H9 (cell line): ENCODE results near the gene LRRC8A. TPM values are rescaled to one million over a fixed set of nuclear protein-coding genes. Genes with fewer than 3 reads are reported as not detected.

Source experiments
- DNase-seq: peaks from one replicate; pipeline ENCODE4 v3.0.0-alpha.2; 2017
- H2AFZ ChIP-seq: one replicate; pipeline ENCODE4 v1.6.1; 2013; ENCODE audit warnings: mild to moderate bottlenecking, low read length, control low read depth, moderate library complexity
- H2AK5ac ChIP-seq: 2 replicates; pipeline ENCODE4 v1.6.1; 2013; ENCODE audit warnings: low read length, control low read depth, mixed read lengths; ENCODE audit not compliant: insufficient read length
- H2BK120ac ChIP-seq: one replicate; pipeline ENCODE4 v1.6.1; 2013; ENCODE audit warnings: low read depth, mild to moderate bottlenecking, low read length, control low read depth, inconsistent platforms; ENCODE audit not compliant: poor library complexity, severe bottlenecking
- H2BK12ac ChIP-seq: 2 replicates; pipeline ENCODE4 v1.6.1; 2013; ENCODE audit warnings: low read length, control low read depth, mixed read lengths, low read depth; ENCODE audit not compliant: insufficient read length
- H2BK15ac ChIP-seq: 2 replicates; pipeline ENCODE4 v1.6.1; 2013; ENCODE audit warnings: low read depth, low read length, control low read depth
- H2BK20ac ChIP-seq: one replicate; pipeline ENCODE4 v1.6.1; 2013; ENCODE audit warnings: low read depth, mild to moderate bottlenecking, low read length, control low read depth, inconsistent platforms; ENCODE audit not compliant: poor library complexity, severe bottlenecking
- H2BK5ac ChIP-seq: 2 replicates; pipeline ENCODE4 v1.6.1; 2013; ENCODE audit warnings: low read length, control low read depth, mixed read lengths; ENCODE audit not compliant: insufficient read length
- H3K14ac ChIP-seq: 2 replicates; pipeline ENCODE4 v1.6.1; 2013; ENCODE audit warnings: low read length, control low read depth; ENCODE audit not compliant: insufficient read depth
- H3K18ac ChIP-seq: 2 replicates; pipeline ENCODE4 v1.6.1; 2013; ENCODE audit warnings: low read depth, mild to moderate bottlenecking, mixed read lengths, low read length, control low read depth; ENCODE audit not compliant: insufficient read length
- H3K23ac ChIP-seq: 2 replicates; pipeline ENCODE4 v1.6.1; 2013; ENCODE audit warnings: low read length, control low read depth, mixed read lengths, low read depth; ENCODE audit not compliant: insufficient read length
- H3K23me2 ChIP-seq: 2 replicates; pipeline ENCODE4 v1.6.1; 2013; ENCODE audit warnings: low read depth, mild to moderate bottlenecking, mixed read lengths, low read length, control low read depth; ENCODE audit not compliant: insufficient read length, poor library complexity, severe bottlenecking
- H3K27ac ChIP-seq: 2 replicates; pipeline ENCODE4 v1.5.1; 2013; ENCODE audit warnings: low read length, control low read depth, mixed read lengths, low read depth; ENCODE audit not compliant: insufficient read length
- H3K27me3 ChIP-seq: 2 replicates; pipeline ENCODE4 v1.6.1; 2013; ENCODE audit warnings: low read length, control low read depth, inconsistent platforms; ENCODE audit not compliant: insufficient read depth
- H3K4ac ChIP-seq: 2 replicates; pipeline ENCODE4 v1.6.1; 2013; ENCODE audit warnings: low read depth, mild to moderate bottlenecking, control low read depth, inconsistent platforms, low read length, moderate library complexity
- H3K4me1 ChIP-seq: 2 replicates; pipeline ENCODE4 v1.6.1; 2013; ENCODE audit warnings: low read length, control low read depth, inconsistent platforms; ENCODE audit not compliant: insufficient read depth
- H3K4me2 ChIP-seq: 2 replicates; pipeline ENCODE4 v1.6.1; 2013; ENCODE audit warnings: low read length, control low read depth, mixed read lengths; ENCODE audit not compliant: insufficient read length, insufficient read depth
- H3K56ac ChIP-seq: 2 replicates; pipeline ENCODE4 v1.6.1; 2013; ENCODE audit warnings: low read depth, mild to moderate bottlenecking, mixed read lengths, low read length, control low read depth; ENCODE audit not compliant: insufficient read length
- H3K79me1 ChIP-seq: 2 replicates; pipeline ENCODE4 v1.6.1; 2013; ENCODE audit warnings: low read depth, mild to moderate bottlenecking, moderate library complexity, low read length, control low read depth, inconsistent platforms; ENCODE audit not compliant: insufficient read depth, poor library complexity, severe bottlenecking
- H3K79me2 ChIP-seq: 2 replicates; pipeline ENCODE4 v1.6.1; 2013; ENCODE audit warnings: low read length, control low read depth, inconsistent platforms; ENCODE audit not compliant: insufficient read depth
- H3K9ac ChIP-seq: 2 replicates; pipeline ENCODE4 v1.6.1; 2013; ENCODE audit warnings: low read length, control low read depth, mixed read lengths; ENCODE audit not compliant: insufficient read length; ENCODE audit errors: extremely low read depth
- H3K9me3 ChIP-seq: one replicate; pipeline ENCODE4 v1.6.1; 2013; ENCODE audit warnings: low read depth, low read length, inconsistent platforms; ENCODE audit not compliant: control insufficient read depth
- H3T11ph ChIP-seq: one replicate; pipeline ENCODE4 v1.6.1; 2013; ENCODE audit warnings: mild to moderate bottlenecking, low read length, control low read depth, inconsistent platforms
- H4K20me1 ChIP-seq: one replicate; pipeline ENCODE4 v1.6.1; 2013; ENCODE audit not compliant: control insufficient read depth, insufficient read length, insufficient read depth
- H4K5ac ChIP-seq: 2 replicates; pipeline ENCODE4 v1.6.1; 2013; ENCODE audit warnings: low read depth, mild to moderate bottlenecking, mixed read lengths, low read length, control low read depth; ENCODE audit not compliant: insufficient read length
- H4K8ac ChIP-seq: replicated peaks from 2 replicates; pipeline ENCODE4 v1.6.1; 2013; ENCODE audit warnings: low read length, control low read depth, mixed read lengths, low read depth; ENCODE audit not compliant: insufficient read length
- H4K91ac ChIP-seq: 2 replicates; pipeline ENCODE4 v1.6.1; 2013; ENCODE audit warnings: low read depth, mild to moderate bottlenecking, moderate library complexity, mixed read lengths, low read length, control low read depth; ENCODE audit not compliant: insufficient read length
- H3K27ac Mint-ChIP-seq, 3 experiments: 2 replicates in 2 of 3; 3 replicates in 1 of 3; pipeline ENCODE4 v1.8.0; 2020 to 2021; ENCODE audit warnings: mixed read lengths in 3 of 3, mild to moderate bottlenecking in 1 of 3, moderate library complexity in 1 of 3
- H3K27me3 Mint-ChIP-seq: 2 replicates; pipeline ENCODE4 v1.8.0; 2021; ENCODE audit warnings: low read depth, mild to moderate bottlenecking, moderate library complexity, mixed read lengths
- H3K36me3 Mint-ChIP-seq, 3 experiments: 2 replicates in 2 of 3; 3 replicates in 1 of 3; pipeline ENCODE4 v1.8.0; 2020 to 2021; ENCODE audit warnings: low read depth in 3 of 3, mixed read lengths in 3 of 3; ENCODE audit not compliant: insufficient read depth in 1 of 3
- H3K4me1 Mint-ChIP-seq, 2 experiments: 2 replicates each; pipeline ENCODE4 v1.8.0; 2020; ENCODE audit warnings: mixed read lengths in 2 of 2
- H3K4me3 Mint-ChIP-seq, 2 experiments: 2 replicates in 1 of 2; 3 replicates in 1 of 2; pipeline ENCODE4 v1.8.0; 2020 to 2021; ENCODE audit warnings: mild to moderate bottlenecking in 2 of 2, mixed read lengths in 2 of 2, moderate library complexity in 1 of 2
- H3K9me3 Mint-ChIP-seq, 2 experiments: 2 replicates in 1 of 2; 3 replicates in 1 of 2; pipeline ENCODE4 v1.8.0; 2020; ENCODE audit warnings: mild to moderate bottlenecking in 2 of 2, mixed read lengths in 2 of 2, moderate library complexity in 1 of 2
- WGBS: extraction: QIAGEN DNeasy Blood & Tissue Kit; methylation state at CpG from one replicate; pipeline ENCODE4 v1.1.7; 2013; ENCODE audit warnings: missing lambda C conversion rate, low lambda C conversion rate, mixed read lengths; ENCODE audit not compliant: insufficient read length; ENCODE audit errors: extremely low coverage; 5-methylcytosine and 5-hydroxymethylcytosine counted together
- total RNA-seq: library from RNA; stranded (reverse); gene quantifications from 2 replicates; pipeline ENCODE4 v1.2.1, GENCODE V29; 2021
- TF ChIP-seq, protein P1 (sequence below): fragments of 200-600 bp; sonication (generic); conservative IDR thresholded peaks from 3 replicates; pipeline ENCODE4 v1.8.0; 2021; ENCODE audit warnings: antibody characterized with exemption, mild to moderate bottlenecking

Gene LRRC8A
- total RNA-seq, 1 experiment from 2014 or later, result 76.0 TPM

DNA sequence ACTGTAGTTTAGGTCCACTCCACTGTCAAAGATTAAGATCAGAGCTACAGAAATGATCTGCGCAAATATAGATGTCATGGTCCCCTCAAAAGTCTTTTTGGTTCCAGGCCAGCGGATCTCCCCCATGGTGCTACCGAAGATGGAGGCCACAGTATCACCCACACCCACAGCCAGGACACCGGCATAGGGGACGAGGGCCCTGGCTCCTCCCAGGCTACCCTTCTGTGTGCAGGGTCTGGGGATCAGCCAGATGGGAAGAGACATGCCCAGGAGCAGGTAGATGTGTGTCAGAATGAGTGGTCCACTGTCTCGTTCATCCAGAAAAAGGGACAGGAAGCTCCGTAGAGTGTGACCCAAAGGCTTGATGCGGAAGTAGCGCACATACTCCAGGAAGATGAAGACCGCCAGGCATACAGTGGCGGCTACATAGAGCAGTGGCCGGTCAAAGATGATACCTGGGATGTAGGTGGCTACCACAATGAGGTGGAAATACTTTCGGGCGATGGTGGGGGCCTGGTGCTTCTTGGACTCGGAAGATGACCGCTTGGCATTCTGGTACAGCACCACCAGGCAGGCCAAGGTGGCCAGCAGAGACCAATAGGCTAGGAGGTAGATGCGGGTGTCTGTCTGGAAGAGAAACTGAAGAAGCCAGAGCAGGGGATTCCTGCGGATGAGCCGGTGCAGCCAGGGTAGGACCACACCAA, 64.0 kb downstream of the LRRC8A start:
- Histone ChIP-seq H3K4ac (no peak overlapping the region), H4K20me1 (peaks cover 4% of the 10 kb centered on the region), H3K27me3 (no peaks in the 10 kb centered on the region), H2BK12ac (no peak overlapping the region), H2BK120ac (no peak overlapping the region), H3K56ac (no peak overlapping the region), H3K9me3 (no peaks in the 10 kb centered on the region), H3K4me1 (peaks cover 4% of the 10 kb centered on the region; the same call in 1 of the 2 replicates), H4K8ac (no peak overlapping the region), H2AFZ (no peak overlapping the region), H3K23ac (no peak overlapping the region), H3K4me2 (peak overlapping the region; percentile 53), H3K9ac (no peak overlapping the region), H2BK15ac (no peak overlapping the region), H4K91ac (no peak overlapping the region), H3K79me1 (no peaks in the 10 kb centered on the region), H3K27ac (no peak overlapping the region), H3K79me2 (no peaks in the 10 kb centered on the region; the same call in 1 of the 2 replicates), H3K14ac (no peak overlapping the region), H2AK5ac (no peak overlapping the region), H2BK5ac (no peak overlapping the region), H4K5ac (no peak overlapping the region), H2BK20ac (no peak overlapping the region), H3T11ph (no peak overlapping the region), H3K23me2 (peaks cover 12% of the 10 kb centered on the region), H3K18ac (no peak overlapping the region)
- Mint-ChIP-seq H3K9me3 (no peaks in the 10 kb centered on the region), H3K27me3 (peaks cover 2% of the 10 kb centered on the region; the same call in 1 of the 2 replicates), H3K4me1 (peaks cover 11 to 17% of the 10 kb centered on the region in 2 experiments), H3K4me3 (peak overlapping the region; percentile 98 to 99), H3K36me3 (peaks cover 12 to 29% (median 20%) of the 10 kb centered on the region in 3 experiments; a peak in 6 of 7 replicates), H3K27ac (peak overlapping the region in 1 of 3 experiments; percentile 12; a peak in 2 of 7 replicates)
- DNase-seq, result no peak
- TF ChIP-seq, protein P1, sequence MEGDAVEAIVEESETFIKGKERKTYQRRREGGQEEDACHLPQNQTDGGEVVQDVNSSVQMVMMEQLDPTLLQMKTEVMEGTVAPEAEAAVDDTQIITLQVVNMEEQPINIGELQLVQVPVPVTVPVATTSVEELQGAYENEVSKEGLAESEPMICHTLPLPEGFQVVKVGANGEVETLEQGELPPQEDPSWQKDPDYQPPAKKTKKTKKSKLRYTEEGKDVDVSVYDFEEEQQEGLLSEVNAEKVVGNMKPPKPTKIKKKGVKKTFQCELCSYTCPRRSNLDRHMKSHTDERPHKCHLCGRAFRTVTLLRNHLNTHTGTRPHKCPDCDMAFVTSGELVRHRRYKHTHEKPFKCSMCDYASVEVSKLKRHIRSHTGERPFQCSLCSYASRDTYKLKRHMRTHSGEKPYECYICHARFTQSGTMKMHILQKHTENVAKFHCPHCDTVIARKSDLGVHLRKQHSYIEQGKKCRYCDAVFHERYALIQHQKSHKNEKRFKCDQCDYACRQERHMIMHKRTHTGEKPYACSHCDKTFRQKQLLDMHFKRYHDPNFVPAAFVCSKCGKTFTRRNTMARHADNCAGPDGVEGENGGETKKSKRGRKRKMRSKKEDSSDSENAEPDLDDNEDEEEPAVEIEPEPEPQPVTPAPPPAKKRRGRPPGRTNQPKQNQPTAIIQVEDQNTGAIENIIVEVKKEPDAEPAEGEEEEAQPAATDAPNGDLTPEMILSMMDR, result no peak
- WGBS, result no CpG with 5 or more reads among the region's 19 CpGs
